SIG-M5 treated with dmso at 0.1 percent for 504 hours (cell line): ENCODE results near the gene GALNT8.
"Not testable (repeated sequence)": the region's sequence is repeated elsewhere in the genome, so short reads cannot be mapped to it uniquely, and the experiment has no call there.

Source experiments
- DNase-seq: peaks from one replicate; lab custom pipeline; 2025; ENCODE audit not compliant: unreplicated experiment; lab: John Stamatoyannopoulos, UW

The GALNT8 gene

GRCh38 chr12:4742416-4742970, 22.3 kb downstream of the GALNT8 start:
- DNase-seq = no peak

- DNase-seq = no peak
These were observed 22.8 kb downstream of the GALNT8 start for GRCh38 chr12:4743046-4743445.

- DNase-seq = no peak
These were observed 24.5 kb downstream of the GALNT8 start for GRCh38 chr12:4744709-4745108.

- DNase-seq = no peak
These were observed 25.0 kb downstream of the GALNT8 start for GRCh38 chr12:4745249-4745648.

GRCh38 chr12:4751654-4752053, 31.5 kb downstream of the GALNT8 start:
- DNase-seq = not testable (repeated sequence)

- no peak for DNase-seq
These were observed 42.6 kb downstream of the GALNT8 start for GRCh38 chr12:4762773-4763172.

GRCh38 chr12:4763549-4763948, 43.3 kb downstream of the GALNT8 start:
- no peak for DNase-seq

- DNase-seq = no peak
These were observed 46.2 kb downstream of the GALNT8 start for GRCh38 chr12:4766445-4766844.

- no peak for DNase-seq
These were observed 47.0 kb downstream of the GALNT8 start for GRCh38 chr12:4767186-4767585.

- no peak for DNase-seq
These were observed 48.1 kb downstream of the GALNT8 start for GRCh38 chr12:4768341-4768740.

- no peak for DNase-seq
These were observed 48.9 kb downstream of the GALNT8 start for GRCh38 chr12:4769073-4769472.

GRCh38 chr12:4771172-4771959, 51.2 kb downstream of the GALNT8 start:
- DNase-seq = no peak

GRCh38 chr12:4771960-4772566, 51.9 kb downstream of the GALNT8 start:
- DNase-seq = no peak

GRCh38 chr12:4775936-4776335, 55.7 kb downstream of the GALNT8 start:
- DNase-seq = no peak

GRCh38 chr12:4779749-4780148, 59.5 kb downstream of the GALNT8 start:
- DNase-seq = no peak

- peak; percentile 7 for DNase-seq
These were observed 60.7 kb downstream of the GALNT8 start for GRCh38 chr12:4780641-4781611.

- no peak for DNase-seq
These were observed 64.3 kb downstream of the GALNT8 start for GRCh38 chr12:4784404-4785054.

- DNase-seq = no peak
These were observed 66.6 kb downstream of the GALNT8 start for GRCh38 chr12:4786795-4787194.

- DNase-seq = no peak
These were observed 67.8 kb downstream of the GALNT8 start for GRCh38 chr12:4787965-4788364.

GRCh38 chr12:4789776-4790175, 69.6 kb downstream of the GALNT8 start:
- no peak for DNase-seq

- no peak for DNase-seq
These were observed 71.3 kb downstream of the GALNT8 start for GRCh38 chr12:4791497-4791896.
